ENCODE measurements around the gene MLXIP.

- TF ChIP-seq CTCF (IDR thresholded peaks at IDR 0.05) (no peak), POLR2AphosphoS5 (IDR thresholded peaks at IDR 0.05; ENCODE audit: insufficient read depth in 1 of 2, low read depth in 1 of 2) (no peak), POLR2A (IDR thresholded peaks at IDR 0.05) (no peak)
Measured at GRCh38 chr12:122072031-122072970, 6.3 kb upstream of the MLXIP start.
